KMS-11 (cell line): ENCODE data around the gene NEURL1.
"Not testable (repeated sequence)": the region's sequence is repeated elsewhere in the genome, so short reads cannot be mapped to it uniquely, and the experiment has no call there.

Experiments used
- H2AFZ ChIP-seq: fragments of 200-600 bp; sonication (generic); 2 replicates; pipeline ENCODE4 v1.6.1; 2016; ENCODE audit warnings: antibody characterized with exemption, mixed run types, low read depth
- H3K27ac ChIP-seq: fragments of 200-600 bp; sonication (generic); 2 replicates; pipeline ENCODE4 v1.6.1; 2016; ENCODE audit warnings: mild to moderate bottlenecking, mixed run types
- H3K27me3 ChIP-seq: fragments of 200-600 bp; sonication (generic); 2 replicates; pipeline ENCODE4 v1.6.1; 2017; ENCODE audit warnings: mild to moderate bottlenecking, low read depth, mixed run types, moderate library complexity; ENCODE audit not compliant: insufficient read depth
- H3K36me3 ChIP-seq: fragments of 200-600 bp; sonication (generic); 2 replicates; pipeline ENCODE4 v1.6.1; 2017; ENCODE audit warnings: mild to moderate bottlenecking, mixed run types; ENCODE audit not compliant: insufficient read depth
- H3K4me1 ChIP-seq: fragments of 200-600 bp; sonication (generic); 2 replicates; pipeline ENCODE4 v1.6.1; 2016; ENCODE audit warnings: mild to moderate bottlenecking, low read depth, mixed run types; ENCODE audit not compliant: poor library complexity, severe bottlenecking
- H3K4me2 ChIP-seq: fragments of 200-600 bp; sonication (generic); 2 replicates; pipeline ENCODE4 v1.7.0; 2016; ENCODE audit warnings: mild to moderate bottlenecking, mixed run types
- H3K4me3 ChIP-seq: fragments of 200-600 bp; sonication (generic); IDR thresholded peaks from 2 replicates; pipeline ENCODE4 v1.6.1; 2017; ENCODE audit warnings: low read depth, low read length, mixed read lengths; ENCODE audit not compliant: insufficient read depth
- H3K79me2 ChIP-seq: fragments of 200-600 bp; sonication (generic); 2 replicates; pipeline ENCODE4 v1.6.1; 2016; ENCODE audit warnings: low read depth, mixed run types; ENCODE audit not compliant: insufficient read depth
- H3K9ac ChIP-seq: fragments of 200-600 bp; sonication (generic); 2 replicates; pipeline ENCODE4 v1.6.1; 2016; ENCODE audit warnings: mild to moderate bottlenecking, mixed run types
- H4K20me1 ChIP-seq: fragments of 200-600 bp; sonication (generic); 2 replicates; pipeline ENCODE4 v1.6.1; 2016; ENCODE audit warnings: mild to moderate bottlenecking, mixed run types; ENCODE audit not compliant: insufficient read depth
- TF ChIP-seq, protein P1 (sequence below): fragments of 200-600 bp; sonication (generic); conservative IDR thresholded peaks from 2 replicates; pipeline ENCODE4 v1.6.1; 2017; ENCODE audit warnings: low read depth, mild to moderate bottlenecking, antibody characterized with exemption, low read length, moderate library complexity, mixed read lengths

The NEURL1 gene

DNA sequence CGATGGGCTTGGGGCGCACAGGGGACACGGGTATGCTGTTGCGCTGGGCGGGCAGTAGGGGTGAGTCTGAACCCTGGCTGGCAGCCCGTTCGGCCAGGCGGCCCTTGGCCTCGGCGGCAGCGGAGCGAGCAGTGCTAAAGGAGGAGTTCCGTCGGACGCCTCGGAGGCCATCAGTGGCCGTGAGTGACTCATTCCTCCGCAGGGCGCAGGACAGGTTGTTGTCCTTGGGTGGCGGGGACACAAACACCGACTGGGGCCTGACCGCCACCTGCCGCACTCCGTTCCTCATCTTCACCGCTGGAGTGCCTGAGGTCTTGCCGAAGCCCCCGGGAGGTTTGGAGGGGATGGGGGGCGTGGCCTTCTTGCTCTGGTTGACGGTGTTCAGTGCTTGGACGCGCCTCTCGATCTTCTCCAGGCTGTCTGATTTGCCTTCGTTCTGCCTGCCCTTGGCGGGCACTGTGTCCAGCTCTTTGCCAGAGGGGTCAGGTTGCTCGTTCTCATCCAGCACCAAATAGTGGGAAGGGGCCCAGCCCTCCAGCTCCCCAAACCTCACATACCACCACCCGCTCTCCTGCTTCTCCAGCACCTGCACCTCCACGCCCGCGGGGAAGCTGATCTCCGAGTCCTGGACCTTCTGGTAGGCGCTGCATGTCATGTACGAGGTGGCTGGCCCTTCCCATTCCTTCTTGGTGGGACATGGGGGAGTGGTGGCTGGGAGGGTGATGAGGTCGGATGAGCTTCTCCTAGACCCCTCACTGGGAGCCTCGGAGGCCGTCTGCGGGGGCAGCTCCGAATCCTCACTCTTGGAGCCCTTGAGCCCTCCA lies 108.7 kb downstream of the NEURL1 start:
- Histone ChIP-seq H3K4me2 (no peak overlapping the region), H2AFZ (no peak overlapping the region), H3K36me3 (no peaks in the 10 kb centered on the region), H3K27me3 (no peaks in the 10 kb centered on the region), H3K9ac (no peak overlapping the region), H3K4me3 (no peak overlapping the region), H3K4me1 (no peaks in the 10 kb centered on the region), H3K27ac (no peak overlapping the region), H3K79me2 (no peaks in the 10 kb centered on the region), H4K20me1 (no peaks in the 10 kb centered on the region)
- TF ChIP-seq, protein P1, sequence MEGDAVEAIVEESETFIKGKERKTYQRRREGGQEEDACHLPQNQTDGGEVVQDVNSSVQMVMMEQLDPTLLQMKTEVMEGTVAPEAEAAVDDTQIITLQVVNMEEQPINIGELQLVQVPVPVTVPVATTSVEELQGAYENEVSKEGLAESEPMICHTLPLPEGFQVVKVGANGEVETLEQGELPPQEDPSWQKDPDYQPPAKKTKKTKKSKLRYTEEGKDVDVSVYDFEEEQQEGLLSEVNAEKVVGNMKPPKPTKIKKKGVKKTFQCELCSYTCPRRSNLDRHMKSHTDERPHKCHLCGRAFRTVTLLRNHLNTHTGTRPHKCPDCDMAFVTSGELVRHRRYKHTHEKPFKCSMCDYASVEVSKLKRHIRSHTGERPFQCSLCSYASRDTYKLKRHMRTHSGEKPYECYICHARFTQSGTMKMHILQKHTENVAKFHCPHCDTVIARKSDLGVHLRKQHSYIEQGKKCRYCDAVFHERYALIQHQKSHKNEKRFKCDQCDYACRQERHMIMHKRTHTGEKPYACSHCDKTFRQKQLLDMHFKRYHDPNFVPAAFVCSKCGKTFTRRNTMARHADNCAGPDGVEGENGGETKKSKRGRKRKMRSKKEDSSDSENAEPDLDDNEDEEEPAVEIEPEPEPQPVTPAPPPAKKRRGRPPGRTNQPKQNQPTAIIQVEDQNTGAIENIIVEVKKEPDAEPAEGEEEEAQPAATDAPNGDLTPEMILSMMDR, result no peak

DNA sequence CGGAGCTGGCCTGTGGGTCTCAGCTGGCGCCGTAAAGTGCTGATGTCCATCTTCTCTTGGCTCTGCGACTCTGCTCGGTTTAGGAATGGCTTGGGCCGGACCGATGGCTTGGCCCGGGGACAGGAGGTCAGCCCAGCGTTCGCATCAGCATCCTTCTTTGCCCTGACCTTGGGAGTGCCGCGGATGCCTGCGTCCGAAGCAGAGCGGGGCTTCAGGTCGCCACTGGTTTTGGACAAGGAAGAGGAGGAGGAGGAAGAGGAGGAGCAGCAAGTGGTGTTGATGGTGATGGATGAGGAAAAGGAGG lies 109.3 kb downstream of the NEURL1 start:
- Histone ChIP-seq H3K27ac (no peak overlapping the region), H3K27me3 (no peaks in the 10 kb centered on the region), H3K4me1 (no peaks in the 10 kb centered on the region), H2AFZ (no peak overlapping the region), H3K79me2 (no peaks in the 10 kb centered on the region), H4K20me1 (no peaks in the 10 kb centered on the region), H3K4me3 (no peak overlapping the region), H3K36me3 (no peaks in the 10 kb centered on the region), H3K9ac (no peak overlapping the region), H3K4me2 (no peak overlapping the region)
- TF ChIP-seq, protein P1, result no peak

DNA sequence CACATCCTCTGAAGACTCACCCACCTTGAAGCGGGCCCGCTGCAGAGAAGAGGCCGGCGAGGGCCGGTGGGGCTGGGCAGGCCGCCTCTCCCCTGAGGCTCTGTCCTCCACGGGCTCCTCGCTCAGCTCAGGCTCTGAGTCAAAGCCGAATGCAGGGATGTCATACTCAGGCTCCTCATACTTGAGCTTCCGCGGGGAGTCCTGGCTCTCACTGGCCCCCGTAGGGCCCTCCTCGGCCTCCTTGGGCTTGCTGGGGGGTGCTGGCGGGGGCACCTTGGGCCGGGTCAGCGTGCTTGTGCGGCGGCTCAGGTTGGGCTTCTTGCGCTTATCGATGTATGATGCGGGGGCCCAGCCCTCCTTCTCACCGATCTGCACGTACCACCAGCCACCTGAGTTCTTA lies 109.9 kb downstream of the NEURL1 start:
- TF ChIP-seq, protein P1, result no peak
- Histone ChIP-seq H3K27me3 (no peaks in the 10 kb centered on the region), H3K36me3 (no peaks in the 10 kb centered on the region), H3K4me1 (no peaks in the 10 kb centered on the region), H3K9ac (no peak overlapping the region), H3K79me2 (no peaks in the 10 kb centered on the region), H3K4me3 (no peak overlapping the region), H3K4me2 (no peak overlapping the region), H3K27ac (no peak overlapping the region), H2AFZ (no peak overlapping the region), H4K20me1 (no peaks in the 10 kb centered on the region)

DNA sequence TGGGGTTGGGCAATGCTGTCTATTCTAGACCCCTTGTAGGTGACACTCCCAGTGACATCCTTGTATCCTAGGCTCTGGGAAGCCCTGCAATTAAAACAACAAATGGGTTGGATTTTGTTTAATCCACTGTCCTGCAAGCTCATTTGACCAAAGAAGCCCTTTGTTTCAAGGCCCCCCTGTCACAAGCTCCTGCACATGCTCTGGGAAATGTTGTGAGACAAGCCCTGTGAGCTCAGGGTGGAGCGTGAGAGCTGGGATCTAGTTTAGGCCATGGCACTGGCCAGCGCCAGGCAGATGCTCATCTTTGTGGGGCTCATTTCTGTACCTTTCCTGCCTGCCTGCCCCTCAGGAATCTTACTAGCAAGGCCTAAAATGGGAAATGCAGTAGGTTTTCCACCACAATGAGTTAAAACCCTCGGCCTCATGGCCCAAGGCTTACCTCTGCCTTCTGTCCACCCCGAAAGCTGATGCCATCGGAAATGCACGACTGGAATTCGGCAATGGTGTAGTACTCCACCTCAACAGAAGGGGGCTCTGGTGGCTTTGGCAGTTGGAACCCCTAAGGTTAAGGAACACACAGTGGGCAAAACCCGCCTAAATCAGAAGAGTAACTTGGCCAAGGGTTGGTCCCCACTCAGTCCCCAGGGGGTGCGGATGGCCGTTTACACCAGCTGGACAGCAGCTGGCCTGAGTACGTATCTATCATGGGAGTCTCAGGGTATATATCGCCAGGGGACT lies 112.0 kb downstream of the NEURL1 start:
- Histone ChIP-seq H3K9ac (no peak overlapping the region), H3K27me3 (no peaks in the 10 kb centered on the region), H3K36me3 (no peaks in the 10 kb centered on the region), H3K27ac (no peak overlapping the region), H3K4me2 (no peak overlapping the region), H3K4me1 (no peaks in the 10 kb centered on the region), H3K4me3 (no peak overlapping the region), H2AFZ (no peak overlapping the region), H3K79me2 (no peaks in the 10 kb centered on the region), H4K20me1 (no peaks in the 10 kb centered on the region)
- TF ChIP-seq, protein P1, result peak; percentile 87

DNA sequence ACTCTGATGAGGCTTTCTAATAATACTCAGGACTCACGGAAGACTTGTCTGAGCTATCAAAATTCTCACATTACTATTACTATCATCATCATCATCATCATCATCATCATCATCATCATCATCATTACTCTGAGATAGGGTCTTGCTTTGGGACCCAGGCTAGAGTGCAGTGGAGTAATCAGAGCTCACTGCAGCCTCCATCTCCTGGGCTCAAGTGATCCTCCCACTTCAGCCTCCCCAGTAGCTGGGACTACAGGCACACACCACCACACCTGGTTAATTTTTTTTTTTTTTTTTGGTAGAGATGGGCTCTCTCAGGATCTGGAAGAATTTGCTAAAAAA lies 112.6 kb downstream of the NEURL1 start:
- H3K4me2 ChIP-seq, H3K27me3 ChIP-seq, H3K4me3 ChIP-seq, H3K9ac ChIP-seq, H3K36me3 ChIP-seq, H3K79me2 ChIP-seq, H2AFZ ChIP-seq, H3K27ac ChIP-seq, H3K4me1 ChIP-seq, H4K20me1 ChIP-seq: not testable (repeated sequence)

DNA sequence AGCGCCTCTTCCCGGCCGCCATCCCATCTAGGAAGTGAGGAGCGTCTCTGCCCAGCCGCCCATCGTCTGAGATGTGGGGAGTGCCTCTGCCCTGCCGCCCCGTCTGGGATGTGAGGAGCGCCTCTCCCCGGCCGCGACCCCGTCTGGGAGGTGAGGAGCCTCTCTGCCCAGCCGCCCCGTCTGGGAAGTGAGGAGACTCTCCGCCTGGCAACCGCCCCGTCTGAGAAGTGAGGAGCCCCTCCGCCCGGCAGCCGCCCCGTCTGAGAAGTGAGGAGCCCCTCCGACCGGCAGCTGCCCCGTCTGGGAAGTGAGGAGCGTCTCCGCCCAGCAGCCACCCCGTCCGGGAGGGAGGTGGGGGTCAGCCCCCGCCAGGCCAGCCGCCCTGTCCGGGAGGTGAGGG lies 113.5 kb downstream of the NEURL1 start:
- H3K79me2 ChIP-seq, H3K4me1 ChIP-seq, H3K4me3 ChIP-seq, H3K27me3 ChIP-seq, H3K4me2 ChIP-seq, H3K36me3 ChIP-seq, H2AFZ ChIP-seq, H3K27ac ChIP-seq, H3K9ac ChIP-seq, H4K20me1 ChIP-seq: not testable (repeated sequence)

DNA sequence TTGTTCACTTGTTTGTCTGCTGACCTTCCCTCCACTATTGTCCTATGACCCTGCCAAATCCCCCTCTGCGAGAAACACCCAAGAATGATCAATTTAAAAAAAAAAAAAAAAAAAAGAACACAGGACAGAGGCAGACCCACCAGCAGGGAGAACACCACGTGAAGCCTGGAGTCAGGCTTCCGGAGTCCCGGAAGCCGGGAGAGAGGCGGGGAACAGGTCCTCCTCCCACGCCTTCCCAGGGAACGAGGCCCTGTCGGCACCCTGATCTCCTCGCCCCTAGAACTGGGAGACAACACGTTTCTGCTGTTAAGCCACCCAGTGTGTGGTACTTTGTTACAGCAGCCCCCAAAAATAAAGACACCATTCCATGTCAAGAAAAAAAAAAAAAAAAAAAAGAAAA lies 114.6 kb downstream of the NEURL1 start:
- H3K9ac ChIP-seq, H3K4me2 ChIP-seq, H3K79me2 ChIP-seq, H2AFZ ChIP-seq, H3K27ac ChIP-seq, H3K27me3 ChIP-seq, H3K4me3 ChIP-seq, H4K20me1 ChIP-seq, H3K36me3 ChIP-seq, H3K4me1 ChIP-seq: not testable (repeated sequence)
